ENCODE data around the gene INPP5A.
"Not testable (repeated sequence)": the region's sequence is repeated elsewhere in the genome, so short reads cannot be mapped to it uniquely, and the experiment has no call there.

The INPP5A gene, protein sequence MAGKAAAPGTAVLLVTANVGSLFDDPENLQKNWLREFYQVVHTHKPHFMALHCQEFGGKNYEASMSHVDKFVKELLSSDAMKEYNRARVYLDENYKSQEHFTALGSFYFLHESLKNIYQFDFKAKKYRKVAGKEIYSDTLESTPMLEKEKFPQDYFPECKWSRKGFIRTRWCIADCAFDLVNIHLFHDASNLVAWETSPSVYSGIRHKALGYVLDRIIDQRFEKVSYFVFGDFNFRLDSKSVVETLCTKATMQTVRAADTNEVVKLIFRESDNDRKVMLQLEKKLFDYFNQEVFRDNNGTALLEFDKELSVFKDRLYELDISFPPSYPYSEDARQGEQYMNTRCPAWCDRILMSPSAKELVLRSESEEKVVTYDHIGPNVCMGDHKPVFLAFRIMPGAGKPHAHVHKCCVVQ

DNA sequence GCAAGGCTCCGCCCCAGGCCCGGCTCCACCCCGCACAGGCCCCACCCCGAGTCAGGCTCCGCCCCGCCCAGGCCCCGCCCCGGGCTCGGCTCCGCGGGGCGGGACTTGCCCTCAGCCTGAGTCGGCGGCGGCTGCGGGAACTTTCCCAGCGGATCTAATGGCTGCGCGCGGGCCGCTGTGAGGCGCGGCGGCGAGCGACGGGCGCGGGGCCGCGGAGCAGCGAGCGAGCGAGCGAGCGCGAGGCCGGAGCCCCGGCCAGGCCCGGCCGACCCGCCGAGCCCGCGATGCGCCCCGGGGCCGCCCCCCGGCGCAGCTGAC, at the start of gene INPP5A:
Gene INPP5A (plus strand): TSS at position 104 of the 318 bp plus-strand sequence. CDS start 310 bp downstream, outside the sequence.
- DNase-seq: no peak

DNA sequence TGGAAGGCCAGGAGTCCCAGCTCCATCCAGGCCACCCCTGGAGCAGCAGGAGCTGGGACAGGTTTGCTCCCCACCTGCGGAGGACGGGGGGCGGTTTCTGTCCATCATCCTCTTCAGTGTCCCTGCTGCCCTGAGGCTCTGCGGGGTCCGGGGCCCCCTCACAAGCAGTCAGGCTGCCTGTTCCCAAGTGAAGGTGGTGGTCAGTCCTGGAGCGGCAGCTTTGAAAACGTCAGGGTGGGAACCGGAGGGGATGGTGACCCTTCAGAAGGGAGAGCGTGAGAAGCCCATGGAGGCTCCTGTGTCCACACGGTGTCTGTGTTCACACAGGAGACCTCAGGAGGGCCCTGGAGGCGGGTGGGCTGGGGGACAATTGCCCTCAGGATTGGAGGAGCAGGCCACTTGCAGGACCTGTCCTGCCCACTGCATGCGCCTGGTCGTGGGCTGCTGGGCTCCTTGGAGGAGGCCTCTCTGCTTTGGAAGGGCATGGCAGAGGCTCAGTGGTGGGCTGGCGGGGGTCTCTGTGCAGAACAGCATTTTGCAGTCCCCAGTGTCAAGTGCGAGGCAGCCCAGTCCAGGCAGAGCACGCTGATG, 49.3 kb upstream of the INPP5A start:
- DNase-seq: no peak

DNA sequence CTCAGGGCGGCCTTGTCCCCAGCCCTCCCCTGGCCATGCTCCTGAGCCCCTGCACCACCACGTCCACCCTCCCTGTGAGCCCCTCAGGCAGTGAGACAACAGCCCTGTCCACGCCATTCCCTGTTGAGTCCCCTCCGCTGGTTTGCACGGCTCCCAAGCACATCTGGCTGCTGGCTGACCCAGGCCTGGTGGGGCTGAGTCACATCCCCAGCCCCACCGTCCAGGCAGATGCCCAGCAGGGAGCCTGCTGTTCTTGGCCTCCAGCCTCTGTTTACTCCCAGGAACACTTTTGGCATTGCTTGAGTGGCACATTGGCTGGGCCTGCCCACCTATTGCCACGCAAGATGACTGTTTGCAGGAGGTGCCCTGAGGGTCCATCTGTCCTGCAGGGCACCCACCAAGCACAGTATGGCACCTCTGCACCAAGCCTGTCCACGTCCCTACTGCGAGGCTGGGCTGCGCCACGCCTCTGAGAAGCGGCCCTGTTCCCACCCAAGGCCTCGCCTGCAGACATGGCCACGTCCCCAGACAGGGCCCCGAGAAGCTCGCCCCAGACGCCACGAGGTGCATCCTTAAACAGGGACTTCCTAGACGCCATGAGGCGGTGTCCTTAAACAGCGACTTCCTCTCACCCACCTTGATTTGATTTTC, 48.4 kb upstream of the INPP5A start:
- no peak for DNase-seq

DNA sequence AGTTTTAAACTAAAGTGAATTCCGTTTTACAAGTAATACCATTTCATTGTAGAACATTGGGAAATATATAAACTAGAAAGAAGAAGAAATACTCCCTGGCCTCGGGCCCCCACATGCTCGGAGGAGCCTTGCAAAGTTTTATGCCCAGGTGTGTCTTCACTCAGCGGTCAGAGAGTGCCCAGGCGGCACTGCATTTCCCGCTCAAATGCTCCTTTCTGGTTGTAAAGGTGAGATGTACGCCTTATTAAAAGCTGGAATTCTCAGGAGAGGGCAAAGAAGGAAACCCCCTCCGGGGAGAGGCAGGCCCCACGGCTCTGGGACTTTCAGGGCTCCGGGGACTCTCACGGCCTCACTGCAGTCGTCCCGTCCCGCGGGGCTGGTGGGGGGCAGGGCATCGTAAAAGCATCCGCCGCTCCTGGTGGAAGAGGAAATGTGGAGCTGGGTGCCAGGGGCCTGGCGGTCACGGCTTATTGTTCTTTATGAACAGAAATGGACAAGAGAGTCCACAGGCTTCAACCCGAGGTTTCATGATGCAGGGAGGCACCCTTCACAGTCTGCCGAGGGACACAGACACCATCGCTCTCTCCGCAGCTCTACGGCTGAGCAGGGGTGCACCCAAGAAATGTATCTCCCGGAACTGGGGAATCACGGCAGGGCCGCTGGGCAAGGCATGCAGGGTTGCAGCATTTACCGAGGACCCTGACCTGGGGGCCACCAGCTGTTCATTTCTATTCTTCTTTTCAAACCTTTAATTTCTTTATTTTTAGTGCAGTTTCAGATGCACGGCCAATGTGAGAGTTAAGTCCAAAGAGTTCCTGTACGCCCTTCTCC, 47.7 kb upstream of the INPP5A start:
- DNase-seq: no peak

DNA sequence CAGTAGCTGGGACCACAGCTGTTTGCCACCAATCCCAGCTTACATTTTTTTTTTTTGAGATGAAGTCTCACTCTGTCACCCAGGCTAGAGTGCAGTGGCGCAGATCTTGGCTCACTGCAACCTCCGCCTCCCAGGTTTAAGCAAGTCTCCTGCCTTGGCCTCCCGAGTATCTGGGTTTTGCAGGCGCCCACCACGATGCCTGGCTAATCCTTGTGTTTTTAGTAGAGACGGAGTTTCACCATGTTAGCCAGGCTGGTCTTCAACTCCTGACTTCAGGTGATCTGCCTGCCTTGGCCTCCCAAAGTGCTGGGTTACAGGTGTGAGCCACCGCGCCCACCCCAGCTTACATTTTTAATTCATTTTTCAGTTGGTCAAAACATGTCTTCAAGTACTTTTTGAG, 46.1 kb upstream of the INPP5A start:
- not testable (repeated sequence) for DNase-seq

DNA sequence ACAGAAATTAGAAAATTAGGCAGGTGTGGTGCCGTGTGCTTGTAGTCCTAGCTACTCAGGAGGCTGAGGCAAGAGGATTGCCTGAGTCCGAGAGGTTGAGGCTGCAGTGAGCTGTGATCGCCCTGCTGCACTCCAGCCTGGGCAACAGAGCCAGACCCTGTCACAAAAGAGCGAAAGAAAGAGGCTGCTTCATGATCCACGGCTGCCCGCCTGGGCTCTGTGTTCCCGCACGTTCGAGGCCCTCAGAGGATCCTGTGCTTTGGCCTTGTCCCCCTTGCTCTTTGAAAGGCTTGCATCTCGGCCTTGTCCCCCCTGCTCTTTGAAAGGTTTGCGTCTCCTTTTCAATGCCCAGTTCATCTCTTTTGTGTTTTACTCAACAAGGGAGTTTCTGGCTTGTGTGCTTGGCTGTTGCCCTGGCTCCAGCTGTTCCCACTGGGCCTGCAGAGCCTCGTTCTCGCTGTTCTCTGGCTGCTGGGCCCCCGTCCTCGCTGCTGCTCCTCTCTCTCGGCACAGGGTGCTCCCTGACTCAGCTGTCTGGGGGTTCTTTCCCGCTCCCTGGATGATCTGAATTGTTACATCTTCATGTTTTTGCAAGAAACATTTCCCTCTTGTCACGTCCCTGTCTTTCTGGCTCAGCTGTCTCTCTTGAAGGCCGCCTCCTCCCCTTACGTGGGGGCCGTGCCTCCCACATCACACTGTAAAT, 45.1 kb upstream of the INPP5A start:
- no peak for DNase-seq

DNA sequence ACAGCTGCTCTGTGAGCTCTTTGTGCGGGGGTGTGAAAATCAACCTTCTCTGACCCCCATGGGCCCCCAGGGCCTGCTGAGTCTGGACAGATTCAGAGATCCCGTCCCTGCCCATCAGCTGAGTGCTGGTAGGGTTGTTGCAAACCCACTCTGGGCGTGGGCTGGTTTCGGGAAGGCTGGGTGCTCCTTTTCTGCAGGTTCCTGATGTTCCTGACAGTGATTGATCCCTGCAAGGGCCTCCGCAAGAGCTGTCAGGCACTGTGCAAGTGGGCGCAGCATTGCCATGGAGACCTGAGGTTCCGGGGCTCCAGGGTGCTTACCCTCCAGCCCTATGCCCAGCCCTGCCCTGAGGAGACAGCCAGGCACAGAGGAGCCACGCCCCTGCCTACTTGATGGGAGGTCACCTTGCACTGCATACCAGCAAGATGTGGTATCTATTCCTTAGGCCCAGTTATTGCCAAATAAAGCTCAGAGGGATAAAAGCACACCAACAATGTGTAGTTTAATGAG, 44.3 kb upstream of the INPP5A start:
- DNase-seq: no peak

DNA sequence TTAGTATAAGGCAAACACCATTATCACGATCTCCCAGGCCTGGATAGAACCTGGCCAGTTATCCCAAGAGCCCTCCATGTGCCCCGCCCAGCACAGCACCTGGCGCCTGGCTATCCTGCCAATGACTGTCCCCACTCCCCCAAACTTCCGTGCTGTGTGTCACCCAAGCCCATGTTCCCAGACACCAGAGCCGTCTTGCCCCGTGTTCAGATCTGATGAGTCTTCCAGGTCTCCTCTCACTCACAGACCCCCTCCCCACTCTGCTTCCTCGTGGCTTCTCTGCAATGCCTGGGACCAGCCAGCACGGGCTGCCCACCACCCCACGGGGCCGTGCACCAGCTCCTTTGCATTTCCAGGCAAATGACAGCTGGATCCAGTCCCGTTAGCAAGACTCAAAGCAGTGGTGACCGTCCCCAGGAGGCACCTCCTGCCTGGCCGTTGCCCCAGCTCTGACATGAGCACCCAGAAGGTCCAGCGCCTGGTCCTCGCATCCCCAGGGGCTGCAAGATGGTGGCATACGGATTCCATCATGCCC, 43.8 kb upstream of the INPP5A start:
- DNase-seq: no peak

DNA sequence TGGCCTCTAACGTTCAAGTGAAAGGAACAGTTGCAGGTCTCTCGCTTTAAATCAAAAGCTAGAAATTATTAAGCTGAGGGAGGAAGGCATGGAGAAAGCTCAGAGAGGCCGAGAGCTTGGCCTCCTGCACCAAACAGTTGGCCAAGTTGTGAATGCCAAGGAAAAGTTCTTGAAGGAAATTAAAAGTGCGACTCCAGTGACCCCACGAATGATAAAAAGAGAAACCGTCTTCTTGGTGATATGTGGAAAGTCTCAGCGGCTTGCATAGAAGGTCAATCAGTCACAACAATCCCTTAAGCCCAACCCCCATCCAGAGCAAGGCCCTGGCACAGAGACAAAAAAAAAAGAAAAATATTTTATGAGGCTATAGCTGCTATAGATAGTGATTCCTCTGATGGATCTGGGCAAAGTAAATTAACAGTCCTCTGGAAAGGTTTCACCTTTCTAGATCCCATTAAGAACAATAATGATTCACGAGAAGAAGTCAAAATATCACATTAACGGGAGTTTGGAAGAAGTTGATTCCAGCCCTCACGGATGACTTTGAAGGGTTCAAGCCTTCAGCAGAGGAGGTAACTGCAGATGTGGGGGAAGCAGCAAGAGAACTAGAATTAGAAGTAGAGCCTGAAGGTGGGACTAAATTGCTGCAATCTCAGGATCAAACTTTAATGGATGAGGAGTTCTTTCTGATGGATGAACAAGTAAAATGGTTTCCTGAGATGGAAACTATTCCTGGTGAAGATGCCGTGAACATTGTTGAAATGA, 42.5 kb upstream of the INPP5A start:
- no peak for DNase-seq

DNA sequence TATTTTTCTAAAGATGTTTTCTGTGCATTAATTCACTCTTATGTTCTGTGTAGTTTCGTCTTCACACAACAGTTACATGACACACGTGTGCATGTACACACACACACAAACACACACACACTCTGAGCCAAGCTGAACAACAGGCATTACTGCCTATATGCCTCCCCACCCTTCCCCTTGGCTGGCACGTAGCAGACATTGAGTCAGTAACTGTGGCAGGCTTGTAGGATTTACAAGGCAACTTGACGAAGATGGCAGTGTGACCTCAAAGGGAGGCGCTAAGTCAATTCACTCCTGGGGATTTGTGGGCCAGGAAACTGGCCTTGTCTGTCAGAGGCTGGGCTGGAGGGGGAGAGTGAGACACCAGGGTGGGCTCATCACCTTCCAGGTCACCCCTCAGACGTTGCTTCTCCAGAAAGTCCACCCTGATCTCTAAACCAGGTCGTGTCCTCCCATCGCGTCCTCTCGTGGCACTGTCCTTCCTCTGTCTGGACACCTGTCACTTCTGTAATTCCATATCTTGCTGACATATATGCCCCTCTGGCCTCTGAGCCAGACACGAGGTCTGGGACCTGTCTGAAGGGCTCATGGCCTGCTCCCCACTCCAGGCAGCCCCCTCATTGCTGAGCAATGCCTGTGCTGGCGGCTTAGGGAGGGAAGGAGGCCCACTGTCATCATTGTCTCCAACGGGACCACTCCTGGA, 41.1 kb upstream of the INPP5A start:
- DNase-seq: no peak

DNA sequence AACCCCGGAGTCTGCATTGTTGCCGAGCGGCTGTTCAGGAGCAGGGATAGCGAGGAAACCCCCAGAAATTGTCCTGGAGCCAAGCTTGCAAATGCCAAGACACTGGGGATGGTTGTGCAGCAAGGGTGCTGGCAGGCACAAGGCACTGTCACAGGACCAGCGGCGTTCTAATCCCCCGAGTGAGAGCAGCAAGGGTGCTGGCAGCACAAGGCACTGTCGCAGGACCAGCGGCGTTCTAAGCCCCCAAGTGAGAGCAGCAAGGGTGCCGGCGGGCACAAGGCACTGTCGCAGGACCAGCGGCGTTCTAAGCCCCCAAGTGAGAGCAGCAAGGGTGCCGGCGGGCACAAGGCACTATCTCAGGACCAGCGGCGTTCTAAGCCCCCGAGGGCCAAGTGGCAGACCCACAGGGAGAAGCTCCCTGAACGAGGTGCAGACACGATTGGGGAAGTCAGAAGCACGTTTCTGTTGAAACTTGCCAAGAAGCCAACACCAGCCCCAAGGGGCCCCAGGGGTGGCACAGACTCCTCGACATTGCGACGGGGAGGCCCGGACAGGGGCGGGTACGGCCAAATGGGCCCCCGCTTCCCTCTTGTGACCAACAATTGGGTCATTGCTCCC, 40.4 kb upstream of the INPP5A start:
- no peak for DNase-seq

DNA sequence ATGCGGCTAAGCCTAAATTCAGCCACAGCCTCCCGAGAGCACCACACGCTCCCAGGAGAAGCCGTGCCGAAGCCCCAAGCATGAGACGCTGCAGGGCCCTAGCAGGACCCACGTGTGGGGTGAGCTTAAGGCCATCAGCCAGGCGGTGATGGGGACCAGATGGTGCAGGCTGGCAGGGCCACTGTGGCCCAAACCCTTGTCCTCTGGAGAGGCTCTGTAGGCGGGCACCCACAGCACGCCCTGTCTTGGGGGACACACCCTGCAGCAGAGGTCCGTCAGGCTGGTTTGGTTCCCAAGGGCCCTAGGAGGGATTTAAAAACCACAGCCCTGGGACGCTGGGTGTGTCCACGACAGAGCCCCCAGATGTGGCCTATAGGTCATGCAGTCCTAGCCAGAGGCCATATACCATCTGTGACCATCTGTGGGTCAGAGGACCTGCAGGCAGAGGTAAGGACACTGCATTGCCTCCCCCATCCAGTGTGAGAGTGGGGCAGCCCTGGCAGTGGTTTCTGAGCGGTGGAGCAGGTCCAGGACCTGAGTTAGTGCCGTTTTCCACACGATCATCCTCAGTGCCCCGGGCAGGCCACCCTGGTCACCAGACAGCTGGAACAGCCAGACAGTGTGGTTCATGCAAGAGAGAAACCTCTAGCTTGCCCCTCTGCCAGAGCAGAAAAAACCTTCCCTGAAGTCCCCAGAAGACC, 39.6 kb upstream of the INPP5A start:
- no peak for DNase-seq

DNA sequence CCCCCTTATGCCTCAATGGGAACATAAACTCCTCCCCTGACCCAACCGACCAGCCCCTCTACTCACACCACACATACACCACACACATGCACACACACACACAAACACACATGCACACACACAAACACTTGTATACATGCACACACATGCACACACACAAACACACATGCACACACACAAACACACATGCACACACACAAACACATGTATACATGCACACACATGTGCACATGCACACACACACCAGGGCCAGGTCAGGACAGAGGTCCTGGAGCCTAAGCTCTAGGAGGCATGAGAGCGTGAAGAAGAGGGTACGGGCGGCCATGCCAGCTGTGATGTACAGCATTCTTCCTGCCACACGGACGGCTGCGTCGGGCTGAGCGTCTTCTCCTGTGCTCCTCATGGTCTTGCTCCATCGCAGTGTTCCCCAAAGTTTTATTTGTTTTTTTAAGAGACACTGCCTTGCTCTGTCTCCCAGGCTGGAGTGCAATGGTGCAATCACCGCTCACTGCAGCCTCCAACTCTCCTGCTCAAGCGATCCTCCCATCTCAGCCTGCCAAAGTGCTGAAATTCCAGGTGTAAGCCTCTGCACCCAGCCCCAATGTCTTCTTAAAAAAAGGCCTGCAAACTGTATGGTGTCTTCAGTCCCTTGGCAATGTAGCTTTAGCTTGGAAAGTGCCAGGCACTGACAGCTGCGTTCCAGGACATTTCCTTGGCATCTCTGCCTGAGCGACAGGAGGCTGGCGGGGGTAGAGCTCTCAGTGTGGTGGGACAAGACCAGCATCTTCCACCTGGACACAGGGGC, 38.8 kb upstream of the INPP5A start:
- no peak for DNase-seq

DNA sequence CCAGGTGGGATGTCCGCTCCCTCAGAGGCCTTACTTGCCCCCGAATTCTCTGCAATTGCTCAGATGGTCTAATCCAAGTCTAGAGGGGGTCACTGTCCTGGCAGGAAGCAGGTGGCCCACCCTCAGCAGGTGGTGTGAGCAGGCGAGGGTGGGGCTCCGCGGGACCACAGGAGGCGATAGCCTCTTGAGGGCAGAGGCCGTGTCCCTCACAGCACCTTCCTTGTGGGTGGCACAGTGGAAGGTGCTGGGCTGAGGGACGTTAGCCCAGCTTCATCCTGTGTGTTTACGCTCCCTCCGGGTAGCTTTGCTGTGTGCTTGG, 38.3 kb upstream of the INPP5A start:
- DNase-seq: no peak

DNA sequence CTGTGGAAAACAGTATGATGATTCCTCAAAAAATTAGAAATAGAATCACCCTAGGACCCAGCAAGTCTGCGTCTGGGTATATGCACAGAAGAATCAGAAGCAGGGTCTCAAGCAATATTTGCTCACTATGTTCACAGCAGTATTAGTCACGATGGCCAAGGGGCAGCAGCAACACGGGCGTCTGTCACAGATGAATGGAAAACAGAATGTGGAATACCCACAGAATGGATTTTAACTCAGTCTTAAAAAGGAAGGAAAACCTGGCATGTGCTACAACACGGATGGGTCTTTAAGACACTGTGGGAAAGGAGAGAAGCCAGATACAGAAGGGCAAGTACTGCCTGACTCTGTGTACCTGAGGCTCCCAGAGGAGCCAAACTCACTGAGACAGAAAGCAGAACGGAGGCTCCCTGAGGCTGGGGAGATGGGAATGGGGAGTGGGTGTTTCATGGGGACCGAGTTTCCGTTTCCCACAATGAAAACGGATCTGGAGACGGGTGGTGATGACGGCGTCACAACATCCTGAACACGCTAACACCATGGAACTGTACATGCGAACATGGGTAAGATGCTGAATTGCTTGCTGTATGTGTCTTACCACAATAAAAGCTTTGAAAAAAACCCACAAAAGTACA, 36.7 kb upstream of the INPP5A start:
- no peak for DNase-seq

DNA sequence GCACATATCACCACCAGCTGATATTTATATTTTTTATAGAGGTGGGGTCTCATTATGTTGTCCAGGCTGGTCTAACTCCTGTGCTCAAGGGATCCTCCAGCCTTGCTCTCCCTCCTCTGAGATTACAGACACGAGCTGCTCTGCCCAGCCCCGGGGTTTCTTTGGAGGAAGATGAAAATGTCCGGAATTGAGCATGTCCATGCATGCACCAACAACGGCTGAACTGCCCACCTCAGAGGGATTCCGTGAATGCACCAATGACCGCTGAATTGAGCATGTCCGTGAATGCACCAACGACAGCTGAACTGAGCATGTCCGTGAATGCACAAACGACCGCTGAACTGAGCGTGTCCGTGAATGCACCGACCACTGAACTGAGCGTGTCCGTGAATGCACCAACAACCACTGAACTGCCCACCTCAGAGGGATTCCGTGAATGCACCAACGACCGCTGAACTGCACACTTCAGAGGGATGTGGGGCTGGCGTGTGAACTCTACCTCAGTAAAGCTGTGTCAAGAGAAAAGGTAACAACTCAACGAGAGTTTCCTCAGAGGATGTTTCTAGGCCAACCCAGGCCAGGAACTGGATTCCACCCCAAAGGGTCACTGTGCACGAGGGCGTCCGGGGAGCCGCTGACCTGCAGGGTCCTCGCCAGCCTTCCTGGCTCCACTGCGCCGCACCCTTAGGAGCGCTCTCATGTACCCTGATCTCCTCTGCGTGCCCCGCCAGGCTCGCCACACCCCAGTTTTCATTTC, 34.9 kb upstream of the INPP5A start:
- DNase-seq: no peak

DNA sequence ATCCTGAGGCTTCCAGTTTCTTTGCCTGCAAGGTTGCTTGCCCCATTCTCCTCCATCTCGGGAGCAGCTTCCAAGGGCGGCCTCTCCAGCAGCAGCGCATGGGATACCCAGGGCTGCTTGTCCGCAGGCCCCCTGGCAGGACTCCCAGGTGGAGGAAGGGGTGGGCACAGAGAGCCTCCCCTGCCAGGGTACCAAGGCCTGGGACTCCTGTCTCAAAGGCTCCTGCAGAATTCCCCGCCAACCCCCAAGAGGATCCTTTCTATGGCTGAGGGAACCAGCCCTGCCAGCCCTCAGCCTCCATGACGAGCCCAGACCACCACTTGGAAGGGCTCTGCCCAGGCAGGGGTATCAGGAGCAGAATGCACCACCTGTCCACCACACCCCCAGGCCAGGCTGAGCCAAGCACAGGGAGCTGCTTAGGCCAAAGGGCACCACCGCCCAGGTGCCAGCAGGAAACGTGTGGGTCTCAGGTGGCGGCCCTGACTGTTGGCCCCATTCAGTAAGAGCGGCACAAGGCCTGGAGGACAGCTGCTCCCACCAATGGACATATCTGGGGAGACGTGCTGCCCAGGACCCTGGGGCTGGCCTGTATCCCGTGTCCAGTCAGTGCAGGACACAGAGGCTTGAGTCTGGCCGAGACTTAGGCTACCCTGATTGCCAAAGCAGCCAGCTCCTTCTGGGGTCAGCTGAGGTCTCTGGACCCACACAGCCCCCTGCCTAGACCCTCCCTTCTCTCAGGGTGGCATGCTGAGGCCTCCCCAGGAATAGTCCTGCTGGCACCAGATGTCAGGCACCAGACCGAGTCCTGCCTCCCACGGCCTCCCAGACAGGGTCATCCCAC, 33.8 kb upstream of the INPP5A start:
- no peak for DNase-seq

All from activated CD4-positive, alpha-beta T cell treated with anti-CD3 and anti-CD28 coated beads for 48 hours (primary cell).